Subcutaneous abdominal adipose tissue (tissue), 5 donors: ENCODE results near the gene IFT122.
"Not testable (repeated sequence)": the region's sequence is repeated elsewhere in the genome, so short reads cannot be mapped to it uniquely, and the experiment has no call there.

Experiments
- H3K27ac ChIP-seq: one replicate; pipeline ENCODE4 v1.7.0; 2013; ENCODE audit warnings: low read depth, mild to moderate bottlenecking, inconsistent platforms, low read length, moderate library complexity
- H3K27me3 ChIP-seq, 5 donors: one replicate each; pipeline ENCODE4 v1.7.0; 2013; ENCODE audit warnings: low read length in 5 of 5, inconsistent platforms in 1 of 5; ENCODE audit not compliant: control insufficient read depth in 5 of 5, insufficient read depth in 4 of 5
- H3K36me3 ChIP-seq, 5 donors: one replicate each; pipeline ENCODE4 v1.7.0; 2013; ENCODE audit warnings: low read length in 5 of 5; ENCODE audit not compliant: control insufficient read depth in 5 of 5, insufficient read depth in 5 of 5
- H3K4me1 ChIP-seq, 5 donors: one replicate each; pipeline ENCODE4 v1.7.0; 2013; ENCODE audit warnings: low read length in 5 of 5, mild to moderate bottlenecking in 3 of 5, moderate library complexity in 1 of 5; ENCODE audit not compliant: control insufficient read depth in 5 of 5, insufficient read depth in 5 of 5
- H3K4me3 ChIP-seq, 5 donors: one replicate each; pipeline ENCODE4 v1.7.0; 2013; ENCODE audit warnings: low read length in 5 of 5, low read depth in 1 of 5
- H3K9ac ChIP-seq, 5 donors: one replicate each; pipeline ENCODE4 v1.7.0; 2013; ENCODE audit warnings: low read length in 5 of 5, mild to moderate bottlenecking in 4 of 5, moderate library complexity in 3 of 5
- H3K9me3 ChIP-seq, 5 donors: one replicate each; pipeline ENCODE4 v1.7.0; 2013; ENCODE audit warnings: low read length in 5 of 5; ENCODE audit not compliant: control insufficient read depth in 5 of 5
- donor health status: healthy.
- donor health status: healthy.
- donor health status: healthy.
- donor health status: healthy.
- donor health status: healthy.

IFT122 gene

GRCh38 chr3:129489258-129489657, 49.2 kb downstream of the IFT122 start:
- not testable (repeated sequence) for H3K27ac ChIP-seq, H3K27me3 ChIP-seq, H3K9ac ChIP-seq, H3K9me3 ChIP-seq, H3K4me3 ChIP-seq
- peaks cover 26 to 52% (median 42%) of the 10 kb centered on the region in 5 donors for H3K4me1 ChIP-seq
- H3K36me3 ChIP-seq = peaks cover 1 to 22% (median 9%) of the 10 kb centered on the region in 5 donors

DNA sequence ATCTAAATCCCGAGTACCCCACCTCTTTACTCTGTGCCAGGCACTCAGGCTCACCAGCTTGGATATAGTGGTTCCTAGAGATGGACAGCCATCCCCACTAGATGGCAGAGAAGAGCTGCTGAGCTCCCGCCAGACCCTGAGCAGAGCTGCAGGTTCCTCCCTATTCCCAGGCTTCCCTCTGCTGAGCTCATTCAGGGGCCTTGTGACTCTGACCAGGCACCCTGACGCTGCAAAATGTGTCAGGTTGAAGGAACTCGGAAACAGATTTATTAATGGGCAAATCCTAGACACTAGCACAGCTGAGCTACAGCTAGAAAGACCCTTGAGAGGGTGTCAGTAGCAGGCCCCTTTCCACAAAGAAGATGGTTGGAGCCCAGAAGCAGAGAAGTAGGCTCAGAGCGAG, 50.2 kb downstream of the IFT122 start:
- Histone ChIP-seq H3K9ac (peak overlapping the region in 4 of 5 donors; percentile 34 to 81 (median 46)), H3K9me3 (no peaks in the 10 kb centered on the region), H3K36me3 (peaks cover 0 to 20% (median 9%) of the 10 kb centered on the region in 5 donors), H3K27me3 (no peaks in the 10 kb centered on the region), H3K4me3 (no peak overlapping the region), H3K27ac (peak overlapping the region; percentile 88), H3K4me1 (peaks cover 21 to 48% (median 37%) of the 10 kb centered on the region in 5 donors)

- H3K4me3 ChIP-seq, H3K27me3 ChIP-seq, H3K9me3 ChIP-seq: not testable (repeated sequence)
- Histone ChIP-seq H3K36me3 (peaks cover 3 to 26% (median 14%) of the 10 kb centered on the region in 5 donors), H3K9ac (peak overlapping the region in 2 of 5 donors; percentile 50 to 81), H3K4me1 (peaks cover 14 to 46% (median 29%) of the 10 kb centered on the region in 5 donors), H3K27ac (peak overlapping the region; percentile 88)
Measured at GRCh38 chr3:129491077-129491476, 51.1 kb downstream of the IFT122 start.

GRCh38 chr3:129491794-129492193, 51.8 kb downstream of the IFT122 start:
- Histone ChIP-seq H3K9ac (peak overlapping the region in 1 of 5 donors; percentile 3), H3K4me3 (no peak overlapping the region), H3K4me1 (peaks cover 10 to 43% (median 22%) of the 10 kb centered on the region in 5 donors), H3K27me3 (no peaks in the 10 kb centered on the region), H3K36me3 (peaks cover 3 to 29% (median 14%) of the 10 kb centered on the region in 5 donors), H3K27ac (no peak overlapping the region), H3K9me3 (no peaks in the 10 kb centered on the region)

DNA sequence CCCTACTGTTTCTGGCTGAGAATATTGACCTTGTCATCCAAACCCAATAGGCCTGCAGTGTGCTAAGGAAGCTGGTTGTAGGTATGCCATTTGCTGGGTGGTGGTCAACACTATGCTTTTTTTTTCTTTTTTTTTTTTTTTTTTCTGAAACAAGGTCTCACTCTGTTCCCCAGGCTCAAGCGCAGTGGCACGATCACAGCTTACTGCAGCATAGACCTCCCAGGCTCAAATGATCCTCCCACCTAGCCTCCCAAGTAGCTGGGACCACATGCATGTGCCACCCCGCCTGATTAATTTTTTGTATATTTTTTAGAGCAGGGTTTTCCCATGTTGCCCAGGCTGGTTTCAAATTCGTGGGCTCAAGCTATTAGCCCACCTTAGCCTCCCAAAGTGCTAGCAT, 52.7 kb downstream of the IFT122 start:
- H3K27me3 ChIP-seq = no peaks in the 10 kb centered on the region
- H3K4me1 ChIP-seq = peaks cover 10 to 43% (median 14%) of the 10 kb centered on the region in 5 donors
- H3K4me3 ChIP-seq = no peak overlapping the region
- H3K36me3 ChIP-seq = peaks cover 3 to 29% (median 14%) of the 10 kb centered on the region in 5 donors
- H3K9ac ChIP-seq = no peak overlapping the region
- H3K9me3 ChIP-seq = no peaks in the 10 kb centered on the region
- no peak overlapping the region for H3K27ac ChIP-seq

DNA sequence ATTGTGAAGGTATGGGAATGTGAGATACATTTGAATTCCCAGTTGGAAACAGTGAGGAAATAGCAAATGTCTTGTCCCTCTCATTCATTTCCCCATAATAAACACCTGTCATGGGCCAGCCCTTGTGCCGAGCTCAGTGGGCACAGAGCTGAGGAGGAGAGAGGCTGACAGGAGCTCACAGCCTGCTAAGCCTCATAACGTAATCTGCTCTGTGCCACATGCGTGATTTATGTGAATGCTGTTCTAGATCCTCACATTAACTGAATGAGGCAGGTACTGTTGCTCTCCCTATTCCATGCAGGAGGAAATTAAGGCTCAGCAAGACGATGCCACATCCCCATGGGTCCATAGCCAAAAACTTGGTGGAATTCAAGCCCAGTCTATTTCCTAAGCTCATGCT, 53.2 kb downstream of the IFT122 start:
- Histone ChIP-seq H3K36me3 (peaks cover 3 to 29% (median 14%) of the 10 kb centered on the region in 5 donors), H3K9ac (no peak overlapping the region), H3K27me3 (no peaks in the 10 kb centered on the region), H3K27ac (peak overlapping the region; percentile 82), H3K4me3 (no peak overlapping the region), H3K9me3 (no peaks in the 10 kb centered on the region), H3K4me1 (peaks cover 9 to 46% (median 14%) of the 10 kb centered on the region in 5 donors)

DNA sequence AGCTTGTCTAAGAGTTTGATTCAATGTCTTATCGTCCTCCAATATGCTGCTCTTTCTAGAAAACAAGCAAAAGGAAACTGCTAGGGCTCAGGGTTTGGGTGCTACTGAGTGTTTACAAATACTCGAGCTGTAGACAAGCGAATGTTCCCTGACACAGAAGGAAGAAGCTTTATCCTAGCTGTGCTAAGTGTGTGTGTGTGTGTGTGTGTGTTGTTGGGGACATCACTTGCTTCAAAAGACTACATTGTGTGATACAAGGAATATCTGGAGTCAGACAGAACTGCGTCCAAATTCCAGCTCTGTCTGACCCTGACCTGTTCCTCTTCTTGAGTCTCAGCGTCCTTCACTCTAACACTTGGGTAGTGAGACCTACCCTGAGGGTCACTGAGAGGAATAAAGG, 54.5 kb downstream of the IFT122 start:
- H3K9ac ChIP-seq, H3K27me3 ChIP-seq, H3K9me3 ChIP-seq, H3K4me3 ChIP-seq: not testable (repeated sequence)
- Histone ChIP-seq H3K4me1 (peaks cover 9 to 53% (median 18%) of the 10 kb centered on the region in 5 donors), H3K36me3 (peaks cover 3 to 29% (median 14%) of the 10 kb centered on the region in 5 donors), H3K27ac (peak overlapping the region; percentile 82)

DNA sequence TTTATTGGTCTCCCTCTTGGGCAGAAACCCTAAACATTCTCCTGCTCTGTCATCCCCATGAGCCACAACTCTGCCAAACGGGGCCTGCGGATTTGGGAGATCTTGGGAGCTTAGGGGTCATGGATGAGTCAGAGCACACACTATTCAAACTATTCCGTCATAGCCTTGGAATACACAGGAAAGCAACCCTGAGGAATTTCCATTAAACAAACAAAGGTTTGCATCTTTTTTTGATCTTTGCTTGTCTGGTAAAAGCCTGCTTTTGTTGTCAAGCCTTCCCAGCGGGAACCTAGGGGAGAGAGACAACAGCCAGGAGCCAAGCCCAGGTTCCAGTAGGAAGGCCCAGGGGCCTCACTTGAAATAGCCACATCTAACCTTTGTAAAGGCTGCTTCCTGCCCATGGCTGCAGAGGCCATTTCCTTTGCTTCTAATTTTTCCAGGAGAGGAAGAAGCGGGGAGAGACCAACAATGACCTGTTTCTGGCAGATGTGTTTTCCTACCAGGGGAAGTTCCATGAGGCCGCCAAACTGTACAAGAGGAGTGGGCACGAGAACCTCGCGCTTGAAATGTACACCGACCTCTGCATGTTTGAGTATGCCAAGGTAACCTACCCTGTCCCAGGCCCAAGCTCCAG, 55.1 kb downstream of the IFT122 start:
- H3K27me3 ChIP-seq, H3K9ac ChIP-seq, H3K4me3 ChIP-seq, H3K9me3 ChIP-seq: not testable (repeated sequence)
- peak overlapping the region; percentile 82 for H3K27ac ChIP-seq
- peaks cover 10 to 56% (median 22%) of the 10 kb centered on the region in 5 donors for H3K4me1 ChIP-seq
- peaks cover 3 to 33% (median 18%) of the 10 kb centered on the region in 5 donors for H3K36me3 ChIP-seq

- H3K27ac ChIP-seq, H3K9ac ChIP-seq: not testable (repeated sequence)
Measured at GRCh38 chr3:129497876-129498275, 57.9 kb downstream of the IFT122 start.

DNA sequence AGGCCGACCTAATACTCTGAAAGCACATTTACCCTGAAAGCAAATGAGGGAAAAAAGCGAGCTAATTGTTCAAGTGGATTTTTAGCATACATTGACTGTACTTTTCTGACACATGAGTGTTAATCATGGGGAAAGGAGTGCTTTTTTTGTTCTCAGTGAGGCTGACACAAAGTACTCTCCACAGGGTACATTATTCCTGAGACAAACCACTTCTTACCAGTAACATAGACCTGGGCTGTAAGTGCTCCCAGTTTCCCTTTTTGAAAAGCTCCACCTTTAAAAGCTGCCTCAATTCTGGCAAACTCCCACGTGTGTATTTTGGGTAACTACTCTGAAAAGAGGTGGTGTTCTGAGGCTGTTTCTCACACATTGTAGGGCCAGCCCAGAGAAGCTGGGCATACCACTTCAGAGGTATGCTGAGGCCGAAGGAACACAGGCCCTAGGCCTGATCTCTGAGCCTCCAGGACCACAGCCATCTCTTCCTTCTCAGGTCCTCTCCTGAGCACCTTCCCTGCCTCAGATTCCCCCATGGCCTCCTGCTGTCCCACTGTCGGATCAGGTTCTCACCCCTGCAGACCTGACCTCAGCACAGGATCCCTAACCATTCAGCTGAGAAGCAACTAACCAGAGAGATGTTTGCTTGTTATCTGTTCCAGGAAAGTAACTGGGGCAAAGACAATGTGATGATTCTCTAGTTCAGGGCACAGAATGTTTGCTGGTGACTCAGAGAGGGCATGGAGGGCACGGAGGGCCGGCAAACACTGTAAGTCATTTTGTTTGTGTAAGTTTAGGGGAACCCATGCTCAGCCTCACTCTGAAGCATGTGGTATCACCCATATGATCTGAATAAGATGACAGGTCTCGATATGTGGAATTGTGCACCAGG, 58.8 kb downstream of the IFT122 start:
- Histone ChIP-seq H3K4me1 (peaks cover 5 to 65% (median 19%) of the 10 kb centered on the region in 5 donors), H3K36me3 (peaks cover 3 to 39% (median 32%) of the 10 kb centered on the region in 5 donors)
- H3K9ac ChIP-seq, H3K27ac ChIP-seq, H3K4me3 ChIP-seq, H3K9me3 ChIP-seq, H3K27me3 ChIP-seq: not testable (repeated sequence)

More at GRCh38 chr3:129497876-129498275, 57.9 kb downstream of the IFT122 start:
- H3K27me3 ChIP-seq, H3K9me3 ChIP-seq, H3K4me3 ChIP-seq: not testable (repeated sequence)
- Histone ChIP-seq H3K4me1 (peaks cover 5 to 71% (median 20%) of the 10 kb centered on the region in 5 donors), H3K36me3 (peaks cover 3 to 37% (median 31%) of the 10 kb centered on the region in 5 donors)
